ENCODE data around the gene OR5W2.
"Not testable (repeated sequence)": the region's sequence is repeated elsewhere in the genome, so short reads cannot be mapped to it uniquely, and the experiment has no call there.

Gene OR5W2

GRCh38 chr11:55914482-55914881 lies at the start of gene OR5W2:
TSS of gene OR5W2 (minus strand) at chr11:55914582. CDS start at chr11:55914582, 0 bp downstream.
- no peak for DNase-seq

- DNase-seq, result no peak
Observed at GRCh38 chr11:55956521-55956920, 42.1 kb upstream of the OR5W2 start.

GRCh38 chr11:55949330-55949729 lies 34.9 kb upstream of the OR5W2 start:
- DNase-seq, result no peak

- peak in 1 of 2 donors; percentile 39 for DNase-seq
Observed at GRCh38 chr11:55942785-55943392, 28.5 kb upstream of the OR5W2 start.

- DNase-seq, result no peak
Observed at GRCh38 chr11:55936300-55936699, 21.9 kb upstream of the OR5W2 start, which contains the start of gene OR5I1. TSS of gene OR5I1 (minus strand) at chr11:55936400. CDS start at chr11:55936400, 0 bp downstream.

- no peak for DNase-seq
Observed at GRCh38 chr11:55920537-55920936, 6.2 kb upstream of the OR5W2 start.

- no peak for DNase-seq
Observed at GRCh38 chr11:55902308-55902707, 12.1 kb downstream of the OR5W2 start.

GRCh38 chr11:55895216-55895615 lies 19.2 kb downstream of the OR5W2 start:
- no peak for DNase-seq

- DNase-seq, result not testable (repeated sequence)
Observed at GRCh38 chr11:55885481-55885880, 28.9 kb downstream of the OR5W2 start.

- not testable (repeated sequence) for DNase-seq
Observed at GRCh38 chr11:55884995-55885394, 29.4 kb downstream of the OR5W2 start.

- not testable (repeated sequence) for DNase-seq
Observed at GRCh38 chr11:55882997-55883396, 31.4 kb downstream of the OR5W2 start, which contains the start of gene TRIM51. TSS of gene TRIM51 (plus strand) at chr11:55883297. CDS start at chr11:55885429, 2,132 bp downstream.

- DNase-seq, result not testable (repeated sequence)
Observed at GRCh38 chr11:55873146-55873545, 41.2 kb downstream of the OR5W2 start.

- DNase-seq, result not testable (repeated sequence)
Observed at GRCh38 chr11:55872731-55873130, 41.7 kb downstream of the OR5W2 start.

GRCh38 chr11:55867354-55867753 lies 47.0 kb downstream of the OR5W2 start:
- DNase-seq, result not testable (repeated sequence)

Data from hippocampal formation (tissue), 2 donors.